ENCODE results near the gene C1QTNF4. TPM values are rescaled to one million over a fixed set of nuclear protein-coding genes. Genes with fewer than 3 reads are reported as not detected.
"Not testable (repeated sequence)": the region's sequence is repeated elsewhere in the genome, so short reads cannot be mapped to it uniquely, and the experiment has no call there.

The C1QTNF4 gene
- 1 to 10 TPM; 1.1 to 1.6 TPM for total RNA-seq
- total RNA-seq, result 0 to 0.38 reads per million in 2 donors

- no peaks in the 10 kb centered on the region for H3K9me3 ChIP-seq (ENCODE audit: control insufficient read depth, low read length, poor library complexity, severe bottlenecking)
- DNase-seq (no peak), ATAC-seq (no peak)
- peak within 1 kb of the TSS; percentile 41 for H3K4me3 Mint-ChIP-seq
- peaks cover 7% of the 10 kb centered on the region for H3K4me1 Mint-ChIP-seq
- peaks cover 37% of the 10 kb centered on the region for H3K27me3 Mint-ChIP-seq
- H3K36me3 Mint-ChIP-seq (ENCODE audit: low read depth), result peaks cover 7% of the 10 kb centered on the region
- no peak within 1 kb of the TSS for H3K27ac Mint-ChIP-seq
Measured at GRCh38 chr11:47593934-47594855, at the start of gene C1QTNF4. C1QTNF4 (minus strand) TSS chr11:47594411; CDS start chr11:47590810, 3,601 bp downstream.

- ATAC-seq, result peak; percentile 92
- Mint-ChIP-seq H3K27me3 (no peaks in the 10 kb centered on the region), H3K36me3 (ENCODE audit: low read depth) (no peaks in the 10 kb centered on the region), H3K4me1 (peaks cover 17% of the 10 kb centered on the region), H3K27ac (peak within 1 kb of the TSS; percentile 97), H3K4me3 (peak within 1 kb of the TSS; percentile 94)
- DNase-seq, result peak; percentile 91 to 95 (median 94)
- no peaks in the 10 kb centered on the region for H3K9me3 ChIP-seq (ENCODE audit: control insufficient read depth, low read length, poor library complexity, severe bottlenecking)
Measured at GRCh38 chr11:47642099-47642855, 48.1 kb upstream of the C1QTNF4 start, which contains the start of gene MTCH2. MTCH2 (minus strand) TSS chr11:47642559; CDS start chr11:47642465, 94 bp downstream.

- Mint-ChIP-seq H3K27me3 (no peaks in the 10 kb centered on the region), H3K4me3 (peak overlapping the region; percentile 94), H3K36me3 (ENCODE audit: low read depth) (no peaks in the 10 kb centered on the region), H3K27ac (peak overlapping the region; percentile 97), H3K4me1 (peaks cover 17% of the 10 kb centered on the region)
- DNase-seq, result no peak
- H3K9me3 ChIP-seq (ENCODE audit: control insufficient read depth, low read length, poor library complexity, severe bottlenecking), result no peaks in the 10 kb centered on the region
- no peak for ATAC-seq
Measured at GRCh38 chr11:47641600-47642098, 47.4 kb upstream of the C1QTNF4 start.

- H3K4me3 Mint-ChIP-seq; H3K9me3 ChIP-seq (ENCODE audit: control insufficient read depth, low read length, poor library complexity, severe bottlenecking); H3K27me3 Mint-ChIP-seq; DNase-seq; ATAC-seq; H3K36me3 Mint-ChIP-seq (ENCODE audit: low read depth): not testable (repeated sequence)
- H3K4me1 Mint-ChIP-seq, result peaks cover 17% of the 10 kb centered on the region
- H3K27ac Mint-ChIP-seq, result peak overlapping the region; percentile 97
Measured at GRCh38 chr11:47640506-47640905, 46.3 kb upstream of the C1QTNF4 start.

- H3K27me3 Mint-ChIP-seq; H3K36me3 Mint-ChIP-seq (ENCODE audit: low read depth): not testable (repeated sequence)
Measured at GRCh38 chr11:47636331-47636730, 42.1 kb upstream of the C1QTNF4 start.

GRCh38 chr11:47631473-47631872 is 37.3 kb upstream of the C1QTNF4 start:
- Mint-ChIP-seq H3K4me1 (no peaks in the 10 kb centered on the region), H3K27me3 (no peaks in the 10 kb centered on the region), H3K36me3 (ENCODE audit: low read depth) (no peaks in the 10 kb centered on the region), H3K4me3 (no peak overlapping the region), H3K27ac (no peak overlapping the region)
- ATAC-seq, result no peak
- H3K9me3 ChIP-seq (ENCODE audit: control insufficient read depth, low read length, poor library complexity, severe bottlenecking), result no peaks in the 10 kb centered on the region
- DNase-seq, result no peak

More at GRCh38 chr11:47636331-47636730, 42.1 kb upstream of the C1QTNF4 start:
- not testable (repeated sequence) for H3K9me3 ChIP-seq (ENCODE audit: control insufficient read depth, low read length, poor library complexity, severe bottlenecking); ATAC-seq; H3K4me3 Mint-ChIP-seq; H3K27ac Mint-ChIP-seq; H3K4me1 Mint-ChIP-seq; DNase-seq

GRCh38 chr11:47628026-47628425 is 33.8 kb upstream of the C1QTNF4 start:
- Mint-ChIP-seq H3K27ac (no peak overlapping the region), H3K27me3 (no peaks in the 10 kb centered on the region), H3K36me3 (ENCODE audit: low read depth) (peaks cover 2% of the 10 kb centered on the region), H3K4me3 (no peak overlapping the region), H3K4me1 (peaks cover 2% of the 10 kb centered on the region)
- DNase-seq (no peak), ATAC-seq (no peak)
- no peaks in the 10 kb centered on the region for H3K9me3 ChIP-seq (ENCODE audit: control insufficient read depth, low read length, poor library complexity, severe bottlenecking)

GRCh38 chr11:47626234-47626633 is 32.0 kb upstream of the C1QTNF4 start:
- Mint-ChIP-seq H3K36me3 (ENCODE audit: low read depth) (peaks cover 2% of the 10 kb centered on the region), H3K27me3 (no peaks in the 10 kb centered on the region), H3K4me3 (no peak overlapping the region), H3K4me1 (peaks cover 2% of the 10 kb centered on the region), H3K27ac (no peak overlapping the region)
- no peaks in the 10 kb centered on the region for H3K9me3 ChIP-seq (ENCODE audit: control insufficient read depth, low read length, poor library complexity, severe bottlenecking)
- ATAC-seq (no peak), DNase-seq (no peak)

- ATAC-seq (no peak), DNase-seq (no peak)
- no peaks in the 10 kb centered on the region for H3K27me3 Mint-ChIP-seq
- no peak overlapping the region for H3K4me3 Mint-ChIP-seq
- no peak overlapping the region for H3K27ac Mint-ChIP-seq
- H3K9me3 ChIP-seq (ENCODE audit: control insufficient read depth, low read length, poor library complexity, severe bottlenecking), result no peaks in the 10 kb centered on the region
- peaks cover 2% of the 10 kb centered on the region for H3K4me1 Mint-ChIP-seq
- H3K36me3 Mint-ChIP-seq (ENCODE audit: low read depth), result peaks cover 5% of the 10 kb centered on the region
Measured at GRCh38 chr11:47620836-47621378, 26.7 kb upstream of the C1QTNF4 start.

GRCh38 chr11:47617417-47617809 is 23.2 kb upstream of the C1QTNF4 start:
- no peaks in the 10 kb centered on the region for H3K27me3 Mint-ChIP-seq
- H3K27ac Mint-ChIP-seq, result no peak overlapping the region
- no peaks in the 10 kb centered on the region for H3K4me1 Mint-ChIP-seq
- H3K9me3 ChIP-seq (ENCODE audit: control insufficient read depth, low read length, poor library complexity, severe bottlenecking), result no peaks in the 10 kb centered on the region
- peaks cover 3% of the 10 kb centered on the region for H3K36me3 Mint-ChIP-seq (ENCODE audit: low read depth)
- H3K4me3 Mint-ChIP-seq, result no peak overlapping the region
- ATAC-seq (no peak), DNase-seq (no peak)

- H3K9me3 ChIP-seq (ENCODE audit: control insufficient read depth, low read length, poor library complexity, severe bottlenecking), result no peaks in the 10 kb centered on the region
- Mint-ChIP-seq H3K4me3 (no peak overlapping the region), H3K4me1 (no peaks in the 10 kb centered on the region), H3K27ac (no peak overlapping the region), H3K27me3 (no peaks in the 10 kb centered on the region), H3K36me3 (ENCODE audit: low read depth) (peaks cover 3% of the 10 kb centered on the region)
- ATAC-seq (no peak), DNase-seq (no peak)
Measured at GRCh38 chr11:47616726-47617416, 22.7 kb upstream of the C1QTNF4 start.

GRCh38 chr11:47615249-47615648 is 21.0 kb upstream of the C1QTNF4 start:
- no peak for ATAC-seq
- DNase-seq, result no peak
- Mint-ChIP-seq H3K4me1 (no peaks in the 10 kb centered on the region), H3K27ac (no peak overlapping the region), H3K36me3 (ENCODE audit: low read depth) (peaks cover 3% of the 10 kb centered on the region), H3K27me3 (no peaks in the 10 kb centered on the region), H3K4me3 (no peak overlapping the region)
- no peaks in the 10 kb centered on the region for H3K9me3 ChIP-seq (ENCODE audit: control insufficient read depth, low read length, poor library complexity, severe bottlenecking)

Data from T-helper 17 cell (primary cell).